HG03175 (cell line): ENCODE data around the gene REEP1.

Experiments used
- ATAC-seq: cut with Tn5 transposase; IDR thresholded peaks from one replicate; pipeline ENCODE4 v1.9.1; 2021; ENCODE audit warnings: mild to moderate bottlenecking, moderate library complexity; ENCODE audit not compliant: unreplicated experiment

The REEP1 gene

GRCh38 chr2:86284987-86285386 is 52.4 kb downstream of the REEP1 start:
- no peak for ATAC-seq

DNA sequence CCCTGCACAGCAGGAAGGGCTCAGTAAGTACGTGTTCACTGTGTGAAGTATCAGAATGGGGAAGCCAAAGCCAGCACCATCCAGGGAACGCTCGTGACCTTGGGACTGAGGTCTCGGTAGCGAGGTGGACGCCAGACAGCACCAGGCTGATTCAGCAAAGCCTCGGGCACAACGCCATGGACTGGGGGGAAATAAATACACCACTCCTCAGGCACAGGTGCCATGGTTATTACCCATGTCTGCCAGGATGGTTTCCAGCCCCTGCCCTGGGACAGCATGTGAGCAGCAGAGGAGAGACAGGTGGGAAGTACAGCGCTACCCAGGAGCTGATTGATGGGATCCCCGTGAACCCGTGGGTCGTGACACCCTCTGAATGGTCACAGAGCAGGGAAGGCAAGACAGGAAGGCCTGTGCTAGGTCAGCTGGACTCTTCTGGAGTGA is 53.0 kb downstream of the REEP1 start:
- ATAC-seq: no peak

DNA sequence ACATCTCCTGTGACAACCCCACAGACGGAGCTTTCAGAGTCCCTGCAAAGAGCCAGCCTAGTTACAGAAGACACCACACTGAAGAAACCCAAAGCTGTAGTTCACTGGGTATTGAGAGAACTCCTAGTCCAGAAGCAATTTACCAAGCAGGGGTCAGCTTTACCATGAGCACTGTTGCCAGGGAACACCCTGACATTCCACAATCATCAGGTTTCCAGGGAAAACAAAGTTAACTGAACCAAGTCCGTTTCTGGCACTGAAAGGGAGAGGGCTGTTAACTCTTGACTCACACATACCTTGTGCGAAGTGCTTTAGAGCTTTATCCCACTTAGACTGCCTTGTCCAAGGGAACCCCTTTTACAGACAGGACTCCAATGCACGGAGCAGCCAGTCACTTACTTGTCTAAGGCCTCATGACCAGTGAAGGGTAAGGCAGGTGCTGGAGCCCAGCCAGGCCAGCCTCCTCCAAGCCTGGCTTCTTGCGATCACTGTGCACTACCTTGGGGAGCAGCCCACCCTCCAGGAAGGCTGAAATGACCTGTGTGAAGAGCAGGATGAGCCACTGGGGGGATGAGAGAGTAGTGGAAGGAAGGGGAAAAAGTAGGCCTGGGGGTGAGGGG is 53.9 kb downstream of the REEP1 start:
- no peak for ATAC-seq

- no peak for ATAC-seq
Observed at GRCh38 chr2:86281066-86281700, 56.2 kb downstream of the REEP1 start.

- no peak for ATAC-seq
Observed at GRCh38 chr2:86280191-86280667, 57.2 kb downstream of the REEP1 start.

DNA sequence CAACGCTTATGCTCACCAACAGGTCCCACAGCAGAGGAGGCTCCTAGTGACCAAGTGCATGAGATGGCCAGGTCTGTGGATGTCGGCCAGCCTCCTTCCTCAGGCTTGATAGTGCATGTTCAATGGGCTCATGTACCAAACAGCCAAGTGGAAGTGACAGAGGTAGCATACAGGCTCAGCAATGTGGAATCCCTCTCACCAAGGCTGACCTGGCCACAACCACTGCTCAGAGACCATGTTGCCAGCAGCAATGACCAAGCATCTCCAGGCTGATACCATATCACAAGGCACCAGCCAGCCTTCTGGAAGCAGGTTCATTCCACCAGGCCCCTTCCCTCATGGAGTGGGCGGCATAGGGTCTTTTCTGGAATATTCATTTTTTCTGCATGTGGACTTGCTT is 61.5 kb downstream of the REEP1 start:
- ATAC-seq: no peak

DNA sequence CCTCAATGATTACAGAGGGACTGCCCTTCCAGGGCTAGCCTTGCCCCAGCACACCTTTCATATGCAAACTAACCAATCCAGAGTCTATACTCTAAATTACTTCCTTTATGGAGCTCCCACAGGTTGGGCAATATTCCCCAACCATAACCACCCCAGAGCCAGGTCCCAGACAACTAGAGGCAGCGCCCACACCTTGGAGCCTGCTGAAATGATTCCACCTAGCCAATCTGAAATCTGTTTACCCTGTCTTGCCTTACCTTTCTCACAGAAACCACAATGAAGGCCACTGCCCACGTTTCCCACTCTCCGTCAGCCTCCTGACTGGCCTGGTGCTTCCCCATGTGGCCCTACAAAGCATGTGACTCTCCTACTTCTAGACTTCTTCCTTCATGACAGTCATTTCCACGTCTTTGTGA is 62.0 kb downstream of the REEP1 start:
- no peak for ATAC-seq

DNA sequence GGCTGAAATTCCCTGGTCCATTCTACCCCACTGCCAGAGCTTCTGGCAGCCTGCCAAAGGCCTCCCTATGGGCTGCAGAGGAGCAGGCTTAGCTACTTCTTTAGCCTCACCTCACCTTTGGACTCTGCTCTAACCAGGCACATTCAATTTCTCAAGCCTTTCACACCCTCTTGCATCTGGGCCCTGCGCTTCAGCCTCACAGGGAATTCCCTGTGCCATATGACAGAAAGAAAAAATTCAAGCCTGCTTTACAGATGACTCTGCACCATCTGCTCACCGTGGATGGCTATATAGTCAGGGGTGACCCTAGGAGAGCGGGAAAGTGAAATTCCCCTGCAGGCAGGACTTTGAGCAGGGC is 62.5 kb downstream of the REEP1 start:
- ATAC-seq: no peak

DNA sequence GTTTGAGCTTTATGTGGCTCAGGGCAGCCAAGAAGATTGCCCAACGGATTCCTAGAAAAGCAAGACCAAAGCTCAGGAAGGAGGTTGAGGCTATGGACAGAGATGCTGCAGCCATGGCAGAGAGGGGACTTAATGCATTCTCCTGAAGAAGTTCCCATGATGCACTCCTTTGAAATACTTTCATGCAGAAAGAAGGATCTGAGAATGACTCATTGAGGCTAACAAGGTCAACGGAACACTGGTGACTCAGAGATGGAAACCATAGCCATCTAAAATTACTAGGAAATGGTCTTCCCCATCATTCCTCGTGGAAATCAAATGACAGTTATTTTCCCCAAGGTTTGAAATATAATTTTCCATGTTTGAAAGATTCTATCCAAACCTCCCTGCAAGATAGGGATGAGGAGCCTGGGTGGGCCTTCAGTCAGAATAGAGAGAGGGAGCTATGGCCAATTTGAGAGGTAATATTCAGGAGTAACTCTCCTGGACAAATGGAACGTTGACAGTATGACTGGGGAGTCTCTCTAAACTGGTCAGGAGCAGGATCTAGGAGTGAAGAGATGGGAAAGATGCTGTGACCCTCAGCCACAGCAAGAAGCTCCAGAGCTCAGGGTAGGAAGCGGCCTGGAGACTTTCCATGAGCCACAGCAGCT is 63.0 kb downstream of the REEP1 start:
- peak; percentile 71 for ATAC-seq

DNA sequence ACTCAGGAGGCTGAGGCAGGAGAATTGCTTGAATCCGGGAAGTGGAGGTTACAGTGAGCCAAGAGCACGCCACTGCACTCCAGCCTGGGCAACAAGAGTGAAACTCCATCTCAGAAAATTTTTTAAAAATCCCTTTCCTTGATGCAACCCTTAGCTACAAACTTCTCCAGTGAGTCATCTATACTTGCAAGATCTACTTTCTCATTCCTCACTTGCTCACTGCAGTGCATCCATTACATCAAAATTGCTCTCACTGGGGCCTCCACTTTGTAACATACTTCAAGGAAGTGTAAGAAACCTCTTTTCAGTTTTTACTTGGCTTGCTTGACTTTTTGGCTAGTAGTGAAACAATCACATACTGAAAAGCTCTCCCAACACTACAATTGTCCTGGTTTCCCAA is 65.3 kb downstream of the REEP1 start:
- ATAC-seq: no peak

GRCh38 chr2:86271248-86271647 is 66.2 kb downstream of the REEP1 start:
- no peak for ATAC-seq

DNA sequence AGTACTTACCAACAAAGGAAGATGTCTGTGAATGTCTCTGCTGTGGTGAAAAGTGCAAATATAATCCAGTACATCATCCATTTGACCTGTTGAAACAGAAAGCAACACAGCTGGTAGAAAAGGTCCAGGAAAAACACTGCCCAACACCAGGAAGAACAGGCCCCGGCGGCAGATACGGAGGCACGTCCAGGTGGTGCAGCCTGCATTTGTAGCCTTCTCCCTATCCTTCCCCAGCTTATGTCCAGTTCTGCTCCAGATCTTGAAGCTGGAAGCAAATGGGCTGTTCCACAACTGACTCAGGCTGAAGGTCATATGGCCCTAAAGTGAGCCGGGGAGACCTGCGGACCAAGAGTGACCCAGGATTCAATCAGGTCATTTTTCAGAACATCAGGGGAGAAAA is 73.5 kb downstream of the REEP1 start:
- ATAC-seq: no peak

- no peak for ATAC-seq
Observed at GRCh38 chr2:86260978-86261377, 76.4 kb downstream of the REEP1 start.

- ATAC-seq: no peak
Observed at GRCh38 chr2:86258106-86258505, 79.3 kb downstream of the REEP1 start.

GRCh38 chr2:86256982-86257381 is 80.4 kb downstream of the REEP1 start:
- no peak for ATAC-seq

DNA sequence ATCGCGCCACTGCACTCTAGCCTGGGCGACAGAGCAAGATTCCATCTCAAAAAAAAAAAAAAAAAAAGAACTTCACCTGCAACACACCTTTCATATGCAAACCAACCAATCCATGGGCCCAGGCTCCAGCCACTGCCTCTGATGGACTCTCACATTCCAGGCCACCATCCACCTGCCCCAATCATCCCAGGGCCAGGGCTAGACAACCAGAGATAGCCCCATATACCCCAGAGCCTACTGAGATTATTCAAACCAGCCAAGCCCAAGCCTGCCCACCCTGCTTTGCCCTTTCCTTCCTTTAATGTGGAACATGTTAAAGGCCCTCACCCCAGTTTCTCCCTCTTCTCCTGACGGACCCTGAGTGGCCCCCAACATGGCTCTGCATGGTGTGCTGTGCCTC is 81.1 kb downstream of the REEP1 start:
- ATAC-seq: no peak

- ATAC-seq: no peak
Observed at GRCh38 chr2:86254576-86255538, 82.6 kb downstream of the REEP1 start.

DNA sequence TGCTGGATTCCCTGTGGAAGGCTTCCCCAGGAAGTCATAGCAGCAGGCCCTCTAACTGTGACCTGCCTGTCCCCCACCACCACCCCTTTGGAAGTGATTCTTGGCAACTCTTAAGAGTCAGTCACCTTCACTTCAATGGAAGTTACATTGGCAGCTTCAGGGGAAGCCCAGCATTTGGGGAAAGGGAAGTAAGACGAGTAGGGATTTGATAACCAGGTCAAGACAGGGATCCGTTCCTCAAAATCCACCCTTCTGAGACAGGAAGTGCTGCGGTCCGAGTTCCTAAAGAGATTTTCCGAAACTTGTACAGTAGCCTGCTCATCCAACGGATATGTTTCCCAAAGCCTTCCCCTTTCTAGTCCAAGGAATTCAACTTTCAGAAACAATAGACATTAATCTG is 84.0 kb downstream of the REEP1 start:
- no peak for ATAC-seq

DNA sequence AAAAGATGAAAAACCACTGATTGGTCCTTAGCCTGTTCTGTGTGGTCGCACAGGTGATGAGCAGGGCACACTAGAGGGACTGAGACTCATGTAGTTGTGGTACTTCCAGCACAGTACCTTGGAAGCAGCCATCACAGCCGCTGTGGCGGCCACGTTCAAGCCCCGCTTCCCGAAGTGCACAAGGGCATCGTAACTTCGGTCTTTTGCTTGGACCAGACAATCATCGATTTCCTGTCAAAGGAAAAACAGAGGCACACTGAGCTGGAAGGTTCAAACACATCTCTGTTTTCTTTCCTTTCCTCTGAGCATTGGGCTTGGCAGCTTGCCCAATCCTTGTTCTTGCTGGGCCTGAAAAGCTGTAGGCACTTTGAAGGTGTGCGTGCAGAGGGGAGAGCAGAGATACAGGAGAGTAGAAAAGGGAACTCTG is 85.6 kb downstream of the REEP1 start:
- no peak for ATAC-seq

DNA sequence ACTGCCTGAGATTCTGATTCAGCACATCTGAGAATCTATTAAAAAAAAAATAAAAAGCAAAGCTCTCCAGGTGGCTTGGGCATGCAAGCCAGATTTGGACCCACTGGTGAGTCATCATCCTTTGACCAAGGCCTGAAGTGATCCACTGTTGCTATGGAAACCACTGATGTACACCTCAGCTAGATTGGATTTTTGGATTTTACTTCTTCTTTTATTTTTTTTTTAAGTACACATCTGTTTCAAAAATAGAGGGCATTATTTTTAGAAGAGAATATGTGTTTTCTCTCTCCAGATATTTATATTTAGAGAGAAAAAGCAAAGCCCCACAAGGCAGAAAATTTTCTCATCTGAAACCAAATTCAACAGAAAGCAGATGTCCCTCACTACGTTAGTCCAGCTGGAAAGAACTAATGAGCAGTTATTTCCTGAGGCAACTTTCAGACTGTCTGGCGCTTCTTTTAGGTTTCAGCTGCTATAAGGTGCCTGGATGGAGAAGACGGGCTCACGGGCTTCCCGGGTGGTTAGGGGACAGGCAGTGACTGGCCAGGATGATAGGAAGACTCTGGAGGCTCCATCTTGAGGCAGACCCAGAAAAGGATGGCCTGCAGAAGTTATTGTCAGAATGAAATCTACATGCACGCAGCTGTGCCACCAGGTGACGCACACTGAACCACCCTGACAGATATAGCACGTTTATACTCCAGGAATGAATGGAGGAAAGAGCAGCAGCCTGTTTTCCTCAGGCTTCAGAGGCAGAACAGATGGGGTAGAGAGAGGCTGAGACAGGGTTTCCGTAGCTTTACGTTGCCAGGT is 87.6 kb downstream of the REEP1 start:
- peak; percentile 75 for ATAC-seq
